ENCODE measurements around the gene NOS1AP. TPM values are rescaled to one million over a fixed set of nuclear protein-coding genes. Genes with fewer than 3 reads are reported as not detected.

The NOS1AP gene
- total RNA-seq, 4 donors from 2014 or later: 0.31 to 12.7 (median 1.7) TPM

DNA sequence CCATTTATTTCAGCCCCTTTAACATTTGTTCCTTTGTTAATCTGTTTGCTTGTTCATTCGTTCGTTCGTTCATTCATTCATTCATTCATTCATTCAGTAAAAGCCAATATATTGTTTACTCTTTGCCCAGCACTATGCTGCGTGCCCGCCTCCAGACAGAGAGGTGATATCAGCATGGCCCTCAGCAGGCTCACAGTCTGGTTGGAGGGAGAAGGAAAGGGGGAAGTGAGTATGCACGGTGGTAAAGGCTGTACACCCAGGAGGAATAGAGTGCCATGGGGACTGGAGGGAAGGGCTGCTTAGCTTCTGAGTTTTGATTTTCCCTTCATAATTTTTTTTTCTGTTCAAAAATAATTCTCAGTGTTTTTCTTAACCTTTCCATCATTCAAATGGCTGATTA, 144.7 kb downstream of the NOS1AP start:
- peaks cover 0 to 18% (median 11%) of the 10 kb centered on the region in 3 donors for H3K4me1 ChIP-seq
- H3K27me3 ChIP-seq: no peaks in the 10 kb centered on the region
- H3K4me3 ChIP-seq: no peak overlapping the region
- intact Hi-C loops (cut with DNase I): no loop called here
- no peaks in the 10 kb centered on the region for H3K9me3 ChIP-seq
- DNase-seq: no peak
- H3K36me3 ChIP-seq: no peaks in the 10 kb centered on the region
- peak overlapping the region in 1 of 4 donors; percentile 39 for H3K27ac ChIP-seq
- WGBS, 2 donors: 68 to 78% methylated on average over 6 of the region's 6 CpGs
- TF ChIP-seq POLR2A (IDR thresholded peaks at IDR 0.05) (no peak), CTCF (IDR thresholded peaks at IDR 0.05) (no peak)

DNA sequence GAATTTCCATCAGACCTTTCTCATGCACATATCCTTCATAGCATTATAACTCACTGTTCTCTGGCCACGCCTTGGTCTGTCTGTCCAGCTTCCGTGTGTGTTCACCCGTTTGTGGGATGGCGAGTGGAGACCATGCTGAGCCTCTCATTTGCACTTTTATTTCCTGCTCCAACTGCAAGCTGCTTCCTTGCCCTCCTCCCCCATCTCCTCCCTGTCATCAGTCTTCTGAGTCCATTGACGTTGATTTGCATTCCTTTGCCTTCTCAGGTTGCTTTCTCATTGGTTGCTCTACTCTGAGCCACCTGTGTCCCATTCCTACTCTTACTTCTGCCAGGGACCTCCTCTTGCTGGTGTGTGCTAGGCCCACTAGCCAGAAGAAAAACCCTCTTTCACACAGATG, 146.4 kb downstream of the NOS1AP start:
- no peak for TF ChIP-seq CTCF (IDR thresholded peaks at IDR 0.05)
- TF ChIP-seq POLR2A (IDR thresholded peaks at IDR 0.05): no peak
- Histone ChIP-seq H3K36me3 (no peaks in the 10 kb centered on the region), H3K4me1 (peaks cover 0 to 18% (median 11%) of the 10 kb centered on the region in 3 donors), H3K9me3 (no peaks in the 10 kb centered on the region), H3K4me3 (no peak overlapping the region), H3K27me3 (no peaks in the 10 kb centered on the region), H3K27ac (no peak overlapping the region)
- DNase-seq: no peak
- WGBS, 2 donors: 60 to 66% methylated on average over 5 of the region's 5 CpGs
- intact Hi-C loops (cut with DNase I): no loop called here

- H3K4me1 ChIP-seq: peaks cover 0 to 18% (median 11%) of the 10 kb centered on the region in 3 donors
Observed at GRCh38 chr1:162216604-162217003, 147.1 kb downstream of the NOS1AP start.

DNA sequence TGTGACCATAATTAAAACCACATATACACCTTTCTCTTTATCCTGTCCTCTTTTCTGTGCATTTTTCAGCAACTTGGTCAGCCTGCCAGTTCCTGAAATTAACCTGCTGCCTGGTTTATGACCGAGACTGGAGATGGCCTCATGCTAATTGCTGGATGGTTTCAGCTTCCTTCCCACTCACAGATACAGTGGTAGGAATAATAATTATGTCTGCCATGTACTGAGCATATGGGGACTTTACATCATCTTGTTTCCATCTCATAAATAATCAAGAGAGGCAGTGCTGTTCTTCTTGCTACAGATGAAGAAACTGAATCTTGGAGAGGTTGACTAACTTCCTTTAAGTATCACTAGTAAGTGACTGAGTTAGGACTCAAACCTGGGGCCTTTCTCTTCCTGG, 148.2 kb downstream of the NOS1AP start:
- Histone ChIP-seq H3K36me3 (no peaks in the 10 kb centered on the region), H3K4me1 (peaks cover 0 to 13% (median 11%) of the 10 kb centered on the region in 3 donors), H3K27ac (no peak overlapping the region), H3K4me3 (no peak overlapping the region), H3K9me3 (no peaks in the 10 kb centered on the region), H3K27me3 (no peaks in the 10 kb centered on the region)
- intact Hi-C loops (cut with DNase I): no loop called here
- DNase-seq: no peak
- TF ChIP-seq CTCF (IDR thresholded peaks at IDR 0.05) (no peak), POLR2A (IDR thresholded peaks at IDR 0.05) (no peak)
- WGBS, 2 donors: 43 to 69% methylated on average over 1 of the region's 1 CpG

More at GRCh38 chr1:162216604-162217003, 147.1 kb downstream of the NOS1AP start:
- TF ChIP-seq CTCF (IDR thresholded peaks at IDR 0.05) (no peak), POLR2A (IDR thresholded peaks at IDR 0.05) (no peak)
- intact Hi-C loops (cut with DNase I): no loop called here
- Histone ChIP-seq H3K4me3 (no peak overlapping the region), H3K27ac (no peak overlapping the region), H3K9me3 (no peaks in the 10 kb centered on the region), H3K36me3 (no peaks in the 10 kb centered on the region), H3K27me3 (no peaks in the 10 kb centered on the region)
- DNase-seq: no peak
- 87 to 95% methylated on average over 1 of the region's 1 CpG for WGBS, 2 donors

DNA sequence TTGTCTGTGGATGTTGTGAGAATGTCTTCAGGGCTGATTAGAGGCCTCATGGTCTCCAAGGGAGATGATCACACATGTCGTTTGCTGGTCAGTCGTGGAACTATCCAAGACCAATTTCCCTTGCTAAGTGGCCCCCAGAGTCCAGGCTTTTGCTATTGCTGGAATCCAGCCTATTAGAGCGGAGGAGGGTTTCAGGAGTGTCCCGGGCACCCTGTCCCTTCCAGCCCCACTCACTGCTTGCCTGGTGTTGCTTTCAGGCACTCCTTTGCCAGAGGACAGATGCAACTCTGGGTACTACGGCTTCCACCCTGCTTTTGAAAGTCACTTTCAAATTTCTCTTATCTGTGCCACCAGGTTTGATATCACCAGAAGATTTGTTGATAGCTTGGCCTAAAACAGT, 149.1 kb downstream of the NOS1AP start:
- H3K36me3 ChIP-seq: no peaks in the 10 kb centered on the region
- no peak overlapping the region for H3K4me3 ChIP-seq
- no peaks in the 10 kb centered on the region for H3K27me3 ChIP-seq
- intact Hi-C loops (cut with DNase I): no loop called here
- no peak overlapping the region for H3K27ac ChIP-seq
- peaks cover 0 to 4% (median 3%) of the 10 kb centered on the region in 3 donors for H3K4me1 ChIP-seq
- no peaks in the 10 kb centered on the region for H3K9me3 ChIP-seq
- TF ChIP-seq CTCF (IDR thresholded peaks at IDR 0.05) (no peak), POLR2A (IDR thresholded peaks at IDR 0.05) (no peak)
- DNase-seq: no peak
- WGBS, 2 donors: 82 to 88% methylated on average over 3 to 5 of the region's 5 CpGs
